ENCODE results near the gene MUC12.

DNA sequence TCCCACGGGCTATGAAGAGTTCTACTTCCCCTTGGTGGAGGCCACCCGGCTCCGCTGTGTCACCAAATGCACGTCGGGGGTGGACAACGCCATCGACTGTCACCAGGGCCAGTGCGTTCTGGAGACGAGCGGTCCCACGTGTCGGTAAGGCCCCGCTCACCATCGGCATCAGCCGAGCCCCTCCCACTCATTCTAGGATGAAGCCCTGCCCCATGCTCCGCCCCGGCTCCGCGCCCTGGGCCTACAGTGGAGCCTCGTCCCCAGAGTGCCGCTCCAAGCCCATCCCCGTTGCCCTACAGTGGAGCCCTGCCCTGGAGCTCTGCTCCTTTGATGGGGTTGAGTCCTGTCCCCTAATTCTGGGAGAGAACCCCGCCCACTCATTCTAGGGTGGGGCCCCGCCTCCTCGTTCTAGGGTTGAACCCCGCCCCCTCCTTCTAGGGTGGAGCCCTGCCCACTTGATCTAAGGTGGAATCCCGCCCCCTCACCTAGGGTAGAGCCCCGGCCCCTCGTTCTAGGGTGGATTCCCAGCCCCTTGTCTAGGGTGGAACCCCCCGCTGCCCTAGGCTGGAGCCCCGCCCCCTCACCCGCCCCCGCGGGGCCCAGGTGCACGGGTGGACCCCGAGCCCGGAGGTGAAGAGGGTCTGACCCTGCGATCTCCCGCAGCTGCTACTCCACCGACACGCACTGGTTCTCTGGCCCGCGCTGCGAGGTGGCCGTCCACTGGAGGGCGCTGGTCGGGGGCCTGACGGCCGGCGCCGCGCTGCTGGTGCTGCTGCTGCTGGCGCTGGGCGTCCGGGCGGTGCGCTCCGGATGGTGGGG is 3.4 kb upstream of the MUC12 start:
- TF ChIP-seq POLR2A (IDR thresholded peaks at IDR 0.05) = no peak
- TF ChIP-seq, protein P1, sequence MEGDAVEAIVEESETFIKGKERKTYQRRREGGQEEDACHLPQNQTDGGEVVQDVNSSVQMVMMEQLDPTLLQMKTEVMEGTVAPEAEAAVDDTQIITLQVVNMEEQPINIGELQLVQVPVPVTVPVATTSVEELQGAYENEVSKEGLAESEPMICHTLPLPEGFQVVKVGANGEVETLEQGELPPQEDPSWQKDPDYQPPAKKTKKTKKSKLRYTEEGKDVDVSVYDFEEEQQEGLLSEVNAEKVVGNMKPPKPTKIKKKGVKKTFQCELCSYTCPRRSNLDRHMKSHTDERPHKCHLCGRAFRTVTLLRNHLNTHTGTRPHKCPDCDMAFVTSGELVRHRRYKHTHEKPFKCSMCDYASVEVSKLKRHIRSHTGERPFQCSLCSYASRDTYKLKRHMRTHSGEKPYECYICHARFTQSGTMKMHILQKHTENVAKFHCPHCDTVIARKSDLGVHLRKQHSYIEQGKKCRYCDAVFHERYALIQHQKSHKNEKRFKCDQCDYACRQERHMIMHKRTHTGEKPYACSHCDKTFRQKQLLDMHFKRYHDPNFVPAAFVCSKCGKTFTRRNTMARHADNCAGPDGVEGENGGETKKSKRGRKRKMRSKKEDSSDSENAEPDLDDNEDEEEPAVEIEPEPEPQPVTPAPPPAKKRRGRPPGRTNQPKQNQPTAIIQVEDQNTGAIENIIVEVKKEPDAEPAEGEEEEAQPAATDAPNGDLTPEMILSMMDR (IDR thresholded peaks at IDR 0.05) = peak in 2 of 4 experiments; percentile 32 to 54
- no peak for TF ChIP-seq EP300 (IDR thresholded peaks at IDR 0.05)
